Activated CD4-positive, alpha-beta memory T cell treated with anti-CD3 and anti-CD28 coated beads for 36 hours (primary cell): ENCODE data around the gene FBXO24. TPM values are rescaled to one million over a fixed set of nuclear protein-coding genes. Genes with fewer than 3 reads are reported as not detected.

Source experiments
- CTCF ChIA-PET: fragments of 350-600 bp; sonication (Branson Sonifier 250); formaldehyde crosslinking; loops from one replicate; lab custom pipeline; 2021; ENCODE audit warnings: antibody characterized with exemption, inconsistent platforms; lab: Charles Lee
- POLR2A ChIA-PET: fragments of 350-600 bp; sonication (Branson Sonifier 250); formaldehyde crosslinking; loops from one replicate; lab custom pipeline; 2021; ENCODE audit warnings: antibody characterized with exemption; lab: Charles Lee
- DNase-seq: peaks from one replicate; pipeline ENCODE4 v3.0.0-alpha.2; 2020
- H3K27ac Mint-ChIP-seq: one replicate; pipeline ENCODE4 v1.8.0; 2021; ENCODE audit warnings: mixed read lengths
- H3K27me3 Mint-ChIP-seq: one replicate; pipeline ENCODE4 v1.8.0; 2021; ENCODE audit warnings: mixed read lengths
- H3K36me3 Mint-ChIP-seq: one replicate; pipeline ENCODE4 v1.8.0; 2021; ENCODE audit warnings: mixed read lengths
- H3K4me1 Mint-ChIP-seq: one replicate; pipeline ENCODE4 v1.8.0; 2021; ENCODE audit warnings: low read depth, mixed read lengths
- H3K4me3 Mint-ChIP-seq: one replicate; pipeline ENCODE4 v1.8.0; 2021; ENCODE audit warnings: mild to moderate bottlenecking, mixed read lengths
- H3K9me3 Mint-ChIP-seq: one replicate; pipeline ENCODE4 v1.8.0; 2021; ENCODE audit warnings: mixed read lengths
- intact Hi-C: fragments of 100-400 bp; cut with micrococcal nuclease; formaldehyde crosslinking; loops from one replicate; pipeline ENCODE4 v1.15.1; 2023
- total RNA-seq, 2 experiments: library from RNA; stranded (reverse); gene quantifications; one replicate each; pipeline ENCODE4 v1.2.3, GENCODE V29; 2021

Gene FBXO24
- total RNA-seq, 2 experiments from 2014 or later: 2.2 to 2.6 TPM

- ChIA-PET POLR2A (interaction anchor here (0.6 to 4.1 kb wide), 11 partner anchors 14 to 155 kb away, joined by 3 to 31 read pairs (median 5); partner anchors contain the start of genes MOSPD3, POP7 and ZCWPW1), CTCF (interaction anchor here (0.5 to 4.6 kb wide), 14 partner anchors 13 to 141 kb away, joined by 3 to 38 read pairs (median 8); partner anchors contain the start of genes GIGYF1 and POP7)
- Mint-ChIP-seq H3K27me3 (peaks cover 2% of the 10 kb centered on the region), H3K27ac (peak overlapping the region; percentile 98), H3K4me3 (peak overlapping the region; percentile 85), H3K9me3 (no peaks in the 10 kb centered on the region), H3K4me1 (peaks cover 20% of the 10 kb centered on the region), H3K36me3 (peaks cover 12% of the 10 kb centered on the region)
- peak; percentile 28 for DNase-seq
- intact Hi-C loops: no loop called here
Observed at GRCh38 chr7:100584054-100584682, 2.0 kb upstream of the FBXO24 start.

GRCh38 chr7:100584683-100585510, 1.2 kb upstream of the FBXO24 start:
- DNase-seq: peak; percentile 42
- H3K27ac Mint-ChIP-seq: peak overlapping the region; percentile 98
- peaks cover 20% of the 10 kb centered on the region for H3K4me1 Mint-ChIP-seq
- peaks cover 9% of the 10 kb centered on the region for H3K36me3 Mint-ChIP-seq
- peaks cover 2% of the 10 kb centered on the region for H3K27me3 Mint-ChIP-seq
- intact Hi-C loops: loop anchor here (5.0 kb wide), 1 partner anchor 107 kb away; the partner anchor contains the start of gene GIGYF1
- H3K9me3 Mint-ChIP-seq: no peaks in the 10 kb centered on the region
- POLR2A ChIA-PET: interaction anchor here (0.7 to 4.1 kb wide), 16 partner anchors 15 to 461 kb away, joined by 3 to 31 read pairs (median 4); partner anchors contain the start of genes AGFG2, GNB2, MOSPD3 and POP7
- CTCF ChIA-PET: interaction anchor here (0.8 to 4.6 kb wide), 12 partner anchors 20 to 141 kb away, joined by 3 to 38 read pairs (median 10); partner anchors contain the start of genes GIGYF1, MOSPD3 and POP7
- H3K4me3 Mint-ChIP-seq: peak overlapping the region; percentile 85

- intact Hi-C loops: loop anchor here (1.0 to 5.0 kb wide), 9 partner anchors 17 to 156 kb away; partner anchors contain the start of genes GIGYF1, GNB2, MEPCE and MOSPD3
- Mint-ChIP-seq H3K27ac (peak within 1 kb of the TSS; percentile 98), H3K27me3 (peaks cover 2% of the 10 kb centered on the region)
Observed at GRCh38 chr7:100585511-100586265, 440 bp upstream of the FBXO24 start, which contains the start of gene LRCH4. Gene LRCH4, minus strand, starts transcription at chr7:100586129. Its CDS starts 29 bp downstream, at chr7:100586100.

GRCh38 chr7:100588438-100588837, 2.3 kb downstream of the FBXO24 start:
- no peaks in the 10 kb centered on the region for H3K36me3 Mint-ChIP-seq
- DNase-seq: no peak

More at GRCh38 chr7:100585511-100586265, 440 bp upstream of the FBXO24 start, which contains the start of gene LRCH4:
- Mint-ChIP-seq H3K9me3 (no peaks in the 10 kb centered on the region), H3K4me1 (peaks cover 20% of the 10 kb centered on the region), H3K4me3 (peak within 1 kb of the TSS; percentile 85), H3K36me3 (peaks cover 9% of the 10 kb centered on the region)
- ChIA-PET CTCF (interaction anchor here (0.7 to 4.6 kb wide), 17 partner anchors 10 to 378 kb away, joined by 3 to 38 read pairs (median 8); partner anchors contain the start of genes GIGYF1, MOSPD3 and POP7), POLR2A (interaction anchor here (0.7 to 4.1 kb wide), 24 partner anchors 11 to 460 kb away, joined by 3 to 31 read pairs (median 4); partner anchors contain the start of genes AGFG2, GNB2, MOSPD3 and POP7)
- peak; percentile 71 for DNase-seq

GRCh38 chr7:100589341-100589947, 3.3 kb downstream of the FBXO24 start:
- no peaks in the 10 kb centered on the region for H3K36me3 Mint-ChIP-seq
- CTCF ChIA-PET: interaction anchor here (0.9 to 2.1 kb wide), 4 partner anchors 14 to 30 kb away, joined by 3 to 6 read pairs (median 3); partner anchors contain the start of gene MOSPD3
- H3K4me3 Mint-ChIP-seq: no peak overlapping the region
- DNase-seq: no peak
- no peak overlapping the region for H3K27ac Mint-ChIP-seq
- intact Hi-C loops: loop anchor here (5.0 kb wide), 1 partner anchor 103 kb away; the partner anchor contains the start of gene GIGYF1
- POLR2A ChIA-PET: interaction anchor here (1.1 kb wide), 1 partner anchor 96 kb away, joined by 3 read pairs; no protein-coding TSS in a partner anchor
- H3K9me3 Mint-ChIP-seq: no peaks in the 10 kb centered on the region
- peaks cover 2% of the 10 kb centered on the region for H3K27me3 Mint-ChIP-seq
- H3K4me1 Mint-ChIP-seq: no peaks in the 10 kb centered on the region

More at GRCh38 chr7:100588438-100588837, 2.3 kb downstream of the FBXO24 start:
- ChIA-PET CTCF (interaction anchor here (1.1 to 2.1 kb wide), 3 partner anchors 15 to 29 kb away, joined by 3 to 6 read pairs (median 3); partner anchors contain the start of gene MOSPD3), POLR2A (no interaction called here)
- H3K4me1 Mint-ChIP-seq: peaks cover 6% of the 10 kb centered on the region
- no peak overlapping the region for H3K27ac Mint-ChIP-seq
- no peaks in the 10 kb centered on the region for H3K9me3 Mint-ChIP-seq
- intact Hi-C loops: loop anchor here (5.0 kb wide), 1 partner anchor 104 kb away; the partner anchor contains the start of gene GIGYF1
- peaks cover 2% of the 10 kb centered on the region for H3K27me3 Mint-ChIP-seq
- peak overlapping the region; percentile 25 for H3K4me3 Mint-ChIP-seq

- POLR2A ChIA-PET: interaction anchor here (1.1 kb wide), 1 partner anchor 97 kb away, joined by 3 read pairs; no protein-coding TSS in a partner anchor
- peaks cover 2% of the 10 kb centered on the region for H3K27me3 Mint-ChIP-seq
- CTCF ChIA-PET: interaction anchor here (0.9 to 2.1 kb wide), 2 partner anchors 15 to 30 kb away, joined by 3 to 6 read pairs; no protein-coding TSS in a partner anchor
Observed at GRCh38 chr7:100590077-100590737, 4.1 kb downstream of the FBXO24 start.

GRCh38 chr7:100591596-100591995, 5.5 kb downstream of the FBXO24 start:
- H3K4me3 Mint-ChIP-seq: no peak overlapping the region
- no peak overlapping the region for H3K27ac Mint-ChIP-seq
- H3K9me3 Mint-ChIP-seq: no peaks in the 10 kb centered on the region
- H3K4me1 Mint-ChIP-seq: no peaks in the 10 kb centered on the region
- no peak for DNase-seq
- CTCF ChIA-PET: no interaction called here
- no peaks in the 10 kb centered on the region for H3K27me3 Mint-ChIP-seq
- POLR2A ChIA-PET: no interaction called here
- intact Hi-C loops: no loop called here
- H3K36me3 Mint-ChIP-seq: no peaks in the 10 kb centered on the region

More at GRCh38 chr7:100590077-100590737, 4.1 kb downstream of the FBXO24 start:
- no peaks in the 10 kb centered on the region for H3K9me3 Mint-ChIP-seq
- no peaks in the 10 kb centered on the region for H3K4me1 Mint-ChIP-seq
- DNase-seq: no peak
- H3K27ac Mint-ChIP-seq: no peak overlapping the region
- intact Hi-C loops: no loop called here
- no peaks in the 10 kb centered on the region for H3K36me3 Mint-ChIP-seq
- no peak overlapping the region for H3K4me3 Mint-ChIP-seq

- no peak for DNase-seq
- POLR2A ChIA-PET: no interaction called here
- intact Hi-C loops: no loop called here
- CTCF ChIA-PET: interaction anchor here (1.3 to 1.8 kb wide), 3 partner anchors 9 to 39 kb away, joined by 3 to 4 read pairs (median 4); partner anchors contain the start of gene FBXO24
- no peaks in the 10 kb centered on the region for H3K4me1 Mint-ChIP-seq
- H3K4me3 Mint-ChIP-seq: no peak overlapping the region
- no peaks in the 10 kb centered on the region for H3K27me3 Mint-ChIP-seq
- H3K36me3 Mint-ChIP-seq: no peaks in the 10 kb centered on the region
- H3K27ac Mint-ChIP-seq: no peak overlapping the region
- no peaks in the 10 kb centered on the region for H3K9me3 Mint-ChIP-seq
Observed at GRCh38 chr7:100595188-100595587, 9.1 kb downstream of the FBXO24 start.

GRCh38 chr7:100598425-100598824, 12.3 kb downstream of the FBXO24 start:
- intact Hi-C loops: no loop called here
- POLR2A ChIA-PET: no interaction called here
- H3K27ac Mint-ChIP-seq: no peak overlapping the region

More at GRCh38 chr7:100598425-100598824, 12.3 kb downstream of the FBXO24 start:
- Mint-ChIP-seq H3K4me3 (no peak overlapping the region), H3K9me3 (no peaks in the 10 kb centered on the region), H3K36me3 (no peaks in the 10 kb centered on the region), H3K4me1 (peaks cover 3% of the 10 kb centered on the region), H3K27me3 (no peaks in the 10 kb centered on the region)
- DNase-seq: no peak
- CTCF ChIA-PET: interaction anchor here (1.2 kb wide), 1 partner anchor 107 kb away, joined by 3 read pairs; the partner anchor contains the start of gene POP7
